ENCODE measurements around the gene CUX1. TPM values are rescaled to one million over a fixed set of nuclear protein-coding genes. Genes with fewer than 3 reads are reported as not detected.

CUX1 gene
- total RNA-seq, 4 donors from 2014 or later = 52.5 to 93.6 (median 63.7) TPM

- Histone ChIP-seq H3K9me3 (no peaks in the 10 kb centered on the region), H3K4me1 (peaks cover 26% of the 10 kb centered on the region), H3K4me3 (no peak overlapping the region), H3K27me3 (no peaks in the 10 kb centered on the region), H3K27ac (no peak overlapping the region), H3K36me3 (no peaks in the 10 kb centered on the region)
- no peak for DNase-seq (ENCODE audit: low spot score in 2 of 2)
- WGBS = 77% methylated on average over 12 of the region's 12 CpGs
- no peak for TF ChIP-seq EP300 (IDR thresholded peaks at IDR 0.05)
- no peak for TF ChIP-seq CTCF (IDR thresholded peaks at IDR 0.05)
- no peak for TF ChIP-seq POLR2AphosphoS5 (IDR thresholded peaks at IDR 0.05)
- TF ChIP-seq POLR2A (IDR thresholded peaks at IDR 0.05) = no peak
These were observed 60.6 kb downstream of the CUX1 start for GRCh38 chr7:101877882-101878591.

- Histone ChIP-seq H3K4me3 (no peak overlapping the region), H3K36me3 (no peaks in the 10 kb centered on the region), H3K27me3 (no peaks in the 10 kb centered on the region), H3K4me1 (peaks cover 29% of the 10 kb centered on the region), H3K27ac (no peak overlapping the region), H3K9me3 (no peaks in the 10 kb centered on the region)
- WGBS = 100% methylated on average over 4 of the region's 4 CpGs
- DNase-seq (ENCODE audit: low spot score in 2 of 2) = no peak
- TF ChIP-seq POLR2A (IDR thresholded peaks at IDR 0.05) (no peak), CTCF (IDR thresholded peaks at IDR 0.05) (no peak), EP300 (IDR thresholded peaks at IDR 0.05) (no peak), POLR2AphosphoS5 (IDR thresholded peaks at IDR 0.05) (no peak)
These were observed 61.5 kb downstream of the CUX1 start for GRCh38 chr7:101878938-101879337.

- Histone ChIP-seq H3K27ac (no peak overlapping the region), H3K4me1 (peaks cover 29% of the 10 kb centered on the region), H3K9me3 (no peaks in the 10 kb centered on the region), H3K36me3 (no peaks in the 10 kb centered on the region), H3K4me3 (no peak overlapping the region), H3K27me3 (no peaks in the 10 kb centered on the region)
- 98% methylated on average over 9 of the region's 10 CpGs for WGBS
- no peak for DNase-seq (ENCODE audit: low spot score in 2 of 2)
- TF ChIP-seq POLR2A (IDR thresholded peaks at IDR 0.05) = no peak
- TF ChIP-seq EP300 (IDR thresholded peaks at IDR 0.05) = no peak
- TF ChIP-seq CTCF (IDR thresholded peaks at IDR 0.05) = no peak
- no peak for TF ChIP-seq POLR2AphosphoS5 (IDR thresholded peaks at IDR 0.05)
These were observed 62.1 kb downstream of the CUX1 start for GRCh38 chr7:101879565-101879964.

GRCh38 chr7:101880282-101881054, 63.0 kb downstream of the CUX1 start:
- 72% methylated on average over 14 of the region's 14 CpGs for WGBS
- Histone ChIP-seq H3K36me3 (no peaks in the 10 kb centered on the region), H3K4me1 (peaks cover 29% of the 10 kb centered on the region), H3K9me3 (no peaks in the 10 kb centered on the region), H3K27ac (no peak overlapping the region), H3K27me3 (no peaks in the 10 kb centered on the region), H3K4me3 (no peak overlapping the region)
- TF ChIP-seq CTCF (IDR thresholded peaks at IDR 0.05) (no peak), EP300 (IDR thresholded peaks at IDR 0.05) (no peak), POLR2AphosphoS5 (IDR thresholded peaks at IDR 0.05) (no peak), POLR2A (IDR thresholded peaks at IDR 0.05) (no peak)
- DNase-seq (ENCODE audit: low spot score in 2 of 2) = no peak

- no peak for TF ChIP-seq POLR2A (IDR thresholded peaks at IDR 0.05)
- no peak for TF ChIP-seq POLR2AphosphoS5 (IDR thresholded peaks at IDR 0.05)
- TF ChIP-seq EP300 (IDR thresholded peaks at IDR 0.05) = no peak
- TF ChIP-seq CTCF (IDR thresholded peaks at IDR 0.05) = no peak
- Histone ChIP-seq H3K27ac (no peak overlapping the region), H3K4me1 (peaks cover 29% of the 10 kb centered on the region), H3K36me3 (no peaks in the 10 kb centered on the region), H3K4me3 (no peak overlapping the region), H3K27me3 (no peaks in the 10 kb centered on the region), H3K9me3 (no peaks in the 10 kb centered on the region)
- no peak for DNase-seq (ENCODE audit: low spot score in 2 of 2)
- 81% methylated on average over 7 of the region's 7 CpGs for WGBS
These were observed 64.6 kb downstream of the CUX1 start for GRCh38 chr7:101882005-101882421.

Data from suprapubic skin (tissue), 4 donors.